HCT116 (cell line): ENCODE measurements around the gene SLC35F2.

Experiments used
- POLR2A ChIP-seq: IDR thresholded peaks from 2 replicates; pipeline ENCODE4 v1.7.0; 2011; ENCODE audit warnings: borderline replicate concordance; ENCODE audit not compliant: insufficient read depth, insufficient read length; ENCODE audit errors: extremely low read depth
- ZNF274 ChIP-seq: fragments of 200-500 bp; sonication (Bioruptor generic); IDR thresholded peaks from 2 replicates; pipeline ENCODE4 v1.6.1; 2014; ENCODE audit warnings: mild to moderate bottlenecking, low read depth, low read length, inconsistent platforms
- TF ChIP-seq, protein P1 (sequence below), 3 experiments: fragments of 200-600 bp in 1 of 3; sonication (generic) in 1 of 3; IDR thresholded peaks in 2 of 3; conservative IDR thresholded peaks in 1 of 3; 2 replicates each; pipeline ENCODE4 v1.5.1; 2012 to 2017; ENCODE audit warnings: low read depth in 2 of 3, low read length in 2 of 3, antibody characterized with exemption in 1 of 3, borderline replicate concordance in 1 of 3, control low read depth in 1 of 3, mild to moderate bottlenecking in 1 of 3, mixed read lengths in 1 of 3, mixed run types in 1 of 3, moderate library complexity in 1 of 3; ENCODE audit not compliant: insufficient read depth in 1 of 3
- TF ChIP-seq, protein P2 (sequence below): IDR thresholded peaks from 2 replicates; pipeline ENCODE4 v1.6.1; 2011; ENCODE audit warnings: mild to moderate bottlenecking, low read length, moderate library complexity; ENCODE audit not compliant: insufficient replicate concordance; ENCODE audit errors: extremely low read depth

DNA sequence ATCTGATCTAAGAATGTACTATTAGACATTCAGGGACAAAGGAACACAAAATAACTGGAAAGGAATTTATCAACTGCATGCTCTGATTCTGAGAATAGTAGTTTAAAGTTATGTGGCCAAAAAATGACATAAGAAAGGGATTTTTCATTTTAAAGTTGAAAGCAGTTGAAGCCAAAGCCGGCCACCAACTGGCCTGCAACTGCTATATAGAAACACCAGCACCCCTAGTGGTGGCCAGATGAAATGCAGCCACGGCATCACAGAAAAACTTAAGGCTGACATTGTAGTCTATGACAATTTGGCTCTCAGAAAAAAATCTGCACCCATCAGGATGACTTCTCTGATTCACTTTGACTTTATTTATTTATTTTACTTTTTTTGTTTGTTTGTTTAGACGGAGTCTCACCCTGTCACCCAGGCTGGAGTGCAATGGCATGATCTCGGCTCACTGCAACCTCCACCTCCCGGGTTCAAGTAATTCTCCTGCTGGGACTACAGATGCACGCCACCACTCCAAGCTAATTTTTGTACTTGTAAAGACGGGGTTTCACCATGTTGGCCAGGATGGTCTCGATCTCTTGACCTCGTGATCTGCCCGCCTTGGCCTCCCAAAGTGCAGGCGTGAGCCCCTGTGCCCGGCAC lies 59.2 kb downstream of the SLC35F2 start:
- TF ChIP-seq, protein P1, sequence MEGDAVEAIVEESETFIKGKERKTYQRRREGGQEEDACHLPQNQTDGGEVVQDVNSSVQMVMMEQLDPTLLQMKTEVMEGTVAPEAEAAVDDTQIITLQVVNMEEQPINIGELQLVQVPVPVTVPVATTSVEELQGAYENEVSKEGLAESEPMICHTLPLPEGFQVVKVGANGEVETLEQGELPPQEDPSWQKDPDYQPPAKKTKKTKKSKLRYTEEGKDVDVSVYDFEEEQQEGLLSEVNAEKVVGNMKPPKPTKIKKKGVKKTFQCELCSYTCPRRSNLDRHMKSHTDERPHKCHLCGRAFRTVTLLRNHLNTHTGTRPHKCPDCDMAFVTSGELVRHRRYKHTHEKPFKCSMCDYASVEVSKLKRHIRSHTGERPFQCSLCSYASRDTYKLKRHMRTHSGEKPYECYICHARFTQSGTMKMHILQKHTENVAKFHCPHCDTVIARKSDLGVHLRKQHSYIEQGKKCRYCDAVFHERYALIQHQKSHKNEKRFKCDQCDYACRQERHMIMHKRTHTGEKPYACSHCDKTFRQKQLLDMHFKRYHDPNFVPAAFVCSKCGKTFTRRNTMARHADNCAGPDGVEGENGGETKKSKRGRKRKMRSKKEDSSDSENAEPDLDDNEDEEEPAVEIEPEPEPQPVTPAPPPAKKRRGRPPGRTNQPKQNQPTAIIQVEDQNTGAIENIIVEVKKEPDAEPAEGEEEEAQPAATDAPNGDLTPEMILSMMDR (IDR thresholded peaks at IDR 0.05 in 2 of 3, conservative IDR thresholded peaks at IDR 0.05 in 1 of 3; ENCODE audit: borderline replicate concordance in 1 of 3, insufficient read depth in 1 of 3, low read depth in 2 of 3, low read length in 2 of 3) = peak; percentile 59 to 97 (median 93)
- TF ChIP-seq, protein P2, sequence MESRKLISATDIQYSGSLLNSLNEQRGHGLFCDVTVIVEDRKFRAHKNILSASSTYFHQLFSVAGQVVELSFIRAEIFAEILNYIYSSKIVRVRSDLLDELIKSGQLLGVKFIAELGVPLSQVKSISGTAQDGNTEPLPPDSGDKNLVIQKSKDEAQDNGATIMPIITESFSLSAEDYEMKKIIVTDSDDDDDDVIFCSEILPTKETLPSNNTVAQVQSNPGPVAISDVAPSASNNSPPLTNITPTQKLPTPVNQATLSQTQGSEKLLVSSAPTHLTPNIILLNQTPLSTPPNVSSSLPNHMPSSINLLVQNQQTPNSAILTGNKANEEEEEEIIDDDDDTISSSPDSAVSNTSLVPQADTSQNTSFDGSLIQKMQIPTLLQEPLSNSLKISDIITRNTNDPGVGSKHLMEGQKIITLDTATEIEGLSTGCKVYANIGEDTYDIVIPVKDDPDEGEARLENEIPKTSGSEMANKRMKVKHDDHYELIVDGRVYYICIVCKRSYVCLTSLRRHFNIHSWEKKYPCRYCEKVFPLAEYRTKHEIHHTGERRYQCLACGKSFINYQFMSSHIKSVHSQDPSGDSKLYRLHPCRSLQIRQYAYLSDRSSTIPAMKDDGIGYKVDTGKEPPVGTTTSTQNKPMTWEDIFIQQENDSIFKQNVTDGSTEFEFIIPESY = no peak
- TF ChIP-seq POLR2A (no peak), ZNF274 (no peak)
